H9 (cell line): ENCODE data around the gene CFAP99. TPM values are rescaled to one million over a fixed set of nuclear protein-coding genes. Genes with fewer than 3 reads are reported as not detected.

Source experiments
- DNase-seq: peaks from one replicate; pipeline ENCODE4 v3.0.0-alpha.2; 2017
- H2AFZ ChIP-seq: one replicate; pipeline ENCODE4 v1.6.1; 2013; ENCODE audit warnings: mild to moderate bottlenecking, low read length, control low read depth, moderate library complexity
- H2AK5ac ChIP-seq: 2 replicates; pipeline ENCODE4 v1.6.1; 2013; ENCODE audit warnings: low read length, control low read depth, mixed read lengths; ENCODE audit not compliant: insufficient read length
- H2BK120ac ChIP-seq: one replicate; pipeline ENCODE4 v1.6.1; 2013; ENCODE audit warnings: low read depth, mild to moderate bottlenecking, low read length, control low read depth, inconsistent platforms; ENCODE audit not compliant: poor library complexity, severe bottlenecking
- H2BK12ac ChIP-seq: 2 replicates; pipeline ENCODE4 v1.6.1; 2013; ENCODE audit warnings: low read length, control low read depth, mixed read lengths, low read depth; ENCODE audit not compliant: insufficient read length
- H2BK15ac ChIP-seq: 2 replicates; pipeline ENCODE4 v1.6.1; 2013; ENCODE audit warnings: low read depth, low read length, control low read depth
- H2BK20ac ChIP-seq: one replicate; pipeline ENCODE4 v1.6.1; 2013; ENCODE audit warnings: low read depth, mild to moderate bottlenecking, low read length, control low read depth, inconsistent platforms; ENCODE audit not compliant: poor library complexity, severe bottlenecking
- H2BK5ac ChIP-seq: 2 replicates; pipeline ENCODE4 v1.6.1; 2013; ENCODE audit warnings: low read length, control low read depth, mixed read lengths; ENCODE audit not compliant: insufficient read length
- H3K14ac ChIP-seq: 2 replicates; pipeline ENCODE4 v1.6.1; 2013; ENCODE audit warnings: low read length, control low read depth; ENCODE audit not compliant: insufficient read depth
- H3K18ac ChIP-seq: 2 replicates; pipeline ENCODE4 v1.6.1; 2013; ENCODE audit warnings: low read depth, mild to moderate bottlenecking, mixed read lengths, low read length, control low read depth; ENCODE audit not compliant: insufficient read length
- H3K23ac ChIP-seq: 2 replicates; pipeline ENCODE4 v1.6.1; 2013; ENCODE audit warnings: low read length, control low read depth, mixed read lengths, low read depth; ENCODE audit not compliant: insufficient read length
- H3K23me2 ChIP-seq: 2 replicates; pipeline ENCODE4 v1.6.1; 2013; ENCODE audit warnings: low read depth, mild to moderate bottlenecking, mixed read lengths, low read length, control low read depth; ENCODE audit not compliant: insufficient read length, poor library complexity, severe bottlenecking
- H3K27ac ChIP-seq: 2 replicates; pipeline ENCODE4 v1.5.1; 2013; ENCODE audit warnings: low read length, control low read depth, mixed read lengths, low read depth; ENCODE audit not compliant: insufficient read length
- H3K27me3 ChIP-seq: 2 replicates; pipeline ENCODE4 v1.6.1; 2013; ENCODE audit warnings: low read length, control low read depth, inconsistent platforms; ENCODE audit not compliant: insufficient read depth
- H3K4ac ChIP-seq: 2 replicates; pipeline ENCODE4 v1.6.1; 2013; ENCODE audit warnings: low read depth, mild to moderate bottlenecking, control low read depth, inconsistent platforms, low read length, moderate library complexity
- H3K4me1 ChIP-seq: 2 replicates; pipeline ENCODE4 v1.6.1; 2013; ENCODE audit warnings: low read length, control low read depth, inconsistent platforms; ENCODE audit not compliant: insufficient read depth
- H3K4me2 ChIP-seq: 2 replicates; pipeline ENCODE4 v1.6.1; 2013; ENCODE audit warnings: low read length, control low read depth, mixed read lengths; ENCODE audit not compliant: insufficient read length, insufficient read depth
- H3K56ac ChIP-seq: 2 replicates; pipeline ENCODE4 v1.6.1; 2013; ENCODE audit warnings: low read depth, mild to moderate bottlenecking, mixed read lengths, low read length, control low read depth; ENCODE audit not compliant: insufficient read length
- H3K79me1 ChIP-seq: 2 replicates; pipeline ENCODE4 v1.6.1; 2013; ENCODE audit warnings: low read depth, mild to moderate bottlenecking, moderate library complexity, low read length, control low read depth, inconsistent platforms; ENCODE audit not compliant: insufficient read depth, poor library complexity, severe bottlenecking
- H3K79me2 ChIP-seq: 2 replicates; pipeline ENCODE4 v1.6.1; 2013; ENCODE audit warnings: low read length, control low read depth, inconsistent platforms; ENCODE audit not compliant: insufficient read depth
- H3K9ac ChIP-seq: 2 replicates; pipeline ENCODE4 v1.6.1; 2013; ENCODE audit warnings: low read length, control low read depth, mixed read lengths; ENCODE audit not compliant: insufficient read length; ENCODE audit errors: extremely low read depth
- H3K9me3 ChIP-seq: one replicate; pipeline ENCODE4 v1.6.1; 2013; ENCODE audit warnings: low read depth, low read length, inconsistent platforms; ENCODE audit not compliant: control insufficient read depth
- H3T11ph ChIP-seq: one replicate; pipeline ENCODE4 v1.6.1; 2013; ENCODE audit warnings: mild to moderate bottlenecking, low read length, control low read depth, inconsistent platforms
- H4K20me1 ChIP-seq: one replicate; pipeline ENCODE4 v1.6.1; 2013; ENCODE audit not compliant: control insufficient read depth, insufficient read length, insufficient read depth
- H4K5ac ChIP-seq: 2 replicates; pipeline ENCODE4 v1.6.1; 2013; ENCODE audit warnings: low read depth, mild to moderate bottlenecking, mixed read lengths, low read length, control low read depth; ENCODE audit not compliant: insufficient read length
- H4K8ac ChIP-seq: replicated peaks from 2 replicates; pipeline ENCODE4 v1.6.1; 2013; ENCODE audit warnings: low read length, control low read depth, mixed read lengths, low read depth; ENCODE audit not compliant: insufficient read length
- H4K91ac ChIP-seq: 2 replicates; pipeline ENCODE4 v1.6.1; 2013; ENCODE audit warnings: low read depth, mild to moderate bottlenecking, moderate library complexity, mixed read lengths, low read length, control low read depth; ENCODE audit not compliant: insufficient read length
- H3K27ac Mint-ChIP-seq, 3 experiments: 2 replicates in 2 of 3; 3 replicates in 1 of 3; pipeline ENCODE4 v1.8.0; 2020 to 2021; ENCODE audit warnings: mixed read lengths in 3 of 3, mild to moderate bottlenecking in 1 of 3, moderate library complexity in 1 of 3
- H3K27me3 Mint-ChIP-seq: 2 replicates; pipeline ENCODE4 v1.8.0; 2021; ENCODE audit warnings: low read depth, mild to moderate bottlenecking, moderate library complexity, mixed read lengths
- H3K36me3 Mint-ChIP-seq, 3 experiments: 2 replicates in 2 of 3; 3 replicates in 1 of 3; pipeline ENCODE4 v1.8.0; 2020 to 2021; ENCODE audit warnings: low read depth in 3 of 3, mixed read lengths in 3 of 3; ENCODE audit not compliant: insufficient read depth in 1 of 3
- H3K4me1 Mint-ChIP-seq, 2 experiments: 2 replicates each; pipeline ENCODE4 v1.8.0; 2020; ENCODE audit warnings: mixed read lengths in 2 of 2
- H3K4me3 Mint-ChIP-seq, 2 experiments: 2 replicates in 1 of 2; 3 replicates in 1 of 2; pipeline ENCODE4 v1.8.0; 2020 to 2021; ENCODE audit warnings: mild to moderate bottlenecking in 2 of 2, mixed read lengths in 2 of 2, moderate library complexity in 1 of 2
- H3K9me3 Mint-ChIP-seq, 2 experiments: 2 replicates in 1 of 2; 3 replicates in 1 of 2; pipeline ENCODE4 v1.8.0; 2020; ENCODE audit warnings: mild to moderate bottlenecking in 2 of 2, mixed read lengths in 2 of 2, moderate library complexity in 1 of 2
- WGBS: extraction: QIAGEN DNeasy Blood & Tissue Kit; methylation state at CpG from one replicate; pipeline ENCODE4 v1.1.7; 2013; ENCODE audit warnings: missing lambda C conversion rate, low lambda C conversion rate, mixed read lengths; ENCODE audit not compliant: insufficient read length; ENCODE audit errors: extremely low coverage; 5-methylcytosine and 5-hydroxymethylcytosine counted together
- total RNA-seq: library from RNA; stranded (reverse); gene quantifications from 2 replicates; pipeline ENCODE4 v1.2.1, GENCODE V29; 2021
- TF ChIP-seq, protein P1 (sequence below): fragments of 200-600 bp; sonication (generic); conservative IDR thresholded peaks from 3 replicates; pipeline ENCODE4 v1.8.0; 2021; ENCODE audit warnings: antibody characterized with exemption, mild to moderate bottlenecking

Gene CFAP99
- total RNA-seq, 1 experiment from 2014 or later = 0.35 TPM

DNA sequence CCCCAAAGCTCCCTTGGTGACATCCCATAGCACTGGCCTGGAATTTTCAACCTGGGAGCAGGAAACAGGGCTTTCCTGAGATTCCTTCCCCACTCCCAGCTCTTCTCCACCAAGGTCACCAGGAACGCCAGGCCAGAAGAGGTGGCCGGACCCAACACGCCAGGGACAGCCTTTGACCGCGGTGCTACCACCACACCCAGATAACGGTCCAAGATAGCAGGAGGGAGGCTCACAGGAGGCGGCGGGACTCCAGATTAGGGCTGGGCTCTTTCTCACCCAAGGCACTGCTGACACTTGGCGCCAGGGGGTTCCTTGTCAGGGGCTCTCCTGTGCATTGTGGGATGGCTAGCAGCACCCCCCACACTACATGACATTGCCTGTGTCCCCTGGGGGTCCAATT, 23.2 kb upstream of the CFAP99 start:
- Histone ChIP-seq H3K79me1 (no peaks in the 10 kb centered on the region), H3K9ac (no peak overlapping the region), H3K23me2 (peaks cover 5% of the 10 kb centered on the region), H3K9me3 (no peaks in the 10 kb centered on the region), H2BK5ac (no peak overlapping the region), H2AFZ (no peak overlapping the region), H3K4me2 (no peak overlapping the region), H3K79me2 (no peaks in the 10 kb centered on the region), H2BK120ac (no peak overlapping the region), H3K14ac (no peak overlapping the region), H2BK20ac (no peak overlapping the region), H4K8ac (no peak overlapping the region), H3K18ac (no peak overlapping the region), H2BK15ac (no peak overlapping the region), H4K5ac (no peak overlapping the region), H3K27ac (no peak overlapping the region), H3K23ac (no peak overlapping the region), H3K27me3 (no peaks in the 10 kb centered on the region), H2AK5ac (no peak overlapping the region), H3T11ph (no peak overlapping the region), H3K4me1 (peaks cover 9% of the 10 kb centered on the region; the same call in 1 of the 2 replicates), H2BK12ac (no peak overlapping the region), H4K91ac (no peak overlapping the region), H3K4ac (no peak overlapping the region), H3K56ac (no peak overlapping the region), H4K20me1 (peaks cover 2% of the 10 kb centered on the region)
- H3K27me3 Mint-ChIP-seq = peaks cover 23% of the 10 kb centered on the region
- no peaks in the 10 kb centered on the region; a peak in 1 of 5 replicates for H3K9me3 Mint-ChIP-seq
- H3K4me3 Mint-ChIP-seq = no peak overlapping the region
- H3K36me3 Mint-ChIP-seq = no peaks in the 10 kb centered on the region; a peak in 1 of 7 replicates
- TF ChIP-seq, protein P1, sequence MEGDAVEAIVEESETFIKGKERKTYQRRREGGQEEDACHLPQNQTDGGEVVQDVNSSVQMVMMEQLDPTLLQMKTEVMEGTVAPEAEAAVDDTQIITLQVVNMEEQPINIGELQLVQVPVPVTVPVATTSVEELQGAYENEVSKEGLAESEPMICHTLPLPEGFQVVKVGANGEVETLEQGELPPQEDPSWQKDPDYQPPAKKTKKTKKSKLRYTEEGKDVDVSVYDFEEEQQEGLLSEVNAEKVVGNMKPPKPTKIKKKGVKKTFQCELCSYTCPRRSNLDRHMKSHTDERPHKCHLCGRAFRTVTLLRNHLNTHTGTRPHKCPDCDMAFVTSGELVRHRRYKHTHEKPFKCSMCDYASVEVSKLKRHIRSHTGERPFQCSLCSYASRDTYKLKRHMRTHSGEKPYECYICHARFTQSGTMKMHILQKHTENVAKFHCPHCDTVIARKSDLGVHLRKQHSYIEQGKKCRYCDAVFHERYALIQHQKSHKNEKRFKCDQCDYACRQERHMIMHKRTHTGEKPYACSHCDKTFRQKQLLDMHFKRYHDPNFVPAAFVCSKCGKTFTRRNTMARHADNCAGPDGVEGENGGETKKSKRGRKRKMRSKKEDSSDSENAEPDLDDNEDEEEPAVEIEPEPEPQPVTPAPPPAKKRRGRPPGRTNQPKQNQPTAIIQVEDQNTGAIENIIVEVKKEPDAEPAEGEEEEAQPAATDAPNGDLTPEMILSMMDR = no peak
- WGBS = no CpG with 5 or more reads among the region's 9 CpGs
- no peak for DNase-seq
- H3K4me1 Mint-ChIP-seq = peaks cover 28 to 39% of the 10 kb centered on the region in 2 experiments
- H3K27ac Mint-ChIP-seq = no peak overlapping the region
